Osteocyte (in vitro differentiated cells): ENCODE measurements around the gene GGPS1. TPM values are rescaled to one million over a fixed set of nuclear protein-coding genes. Genes with fewer than 3 reads are reported as not detected.
"Not testable (repeated sequence)": the region's sequence is repeated elsewhere in the genome, so short reads cannot be mapped to it uniquely, and the experiment has no call there.

Experiments
- DNase-seq: peaks from one replicate; pipeline ENCODE4 v3.0.0; 2021; ENCODE audit warnings: mixed read lengths; ENCODE audit not compliant: unreplicated experiment; ENCODE audit errors: extremely low spot score
- H3K27ac Mint-ChIP-seq: one replicate; pipeline ENCODE4 v1.8.0; 2021; ENCODE audit warnings: mild to moderate bottlenecking, mixed read lengths; ENCODE audit not compliant: unreplicated experiment
- H3K27me3 Mint-ChIP-seq: one replicate; pipeline ENCODE4 v1.8.0; 2021; ENCODE audit warnings: mixed read lengths; ENCODE audit not compliant: unreplicated experiment
- H3K36me3 Mint-ChIP-seq: one replicate; pipeline ENCODE4 v1.8.0; 2021; ENCODE audit warnings: mixed read lengths; ENCODE audit not compliant: unreplicated experiment
- H3K4me1 Mint-ChIP-seq: one replicate; pipeline ENCODE4 v1.8.0; 2021; ENCODE audit warnings: mixed read lengths; ENCODE audit not compliant: unreplicated experiment
- H3K4me3 Mint-ChIP-seq: one replicate; pipeline ENCODE4 v1.8.0; 2021; ENCODE audit warnings: mild to moderate bottlenecking, moderate library complexity, mixed read lengths; ENCODE audit not compliant: unreplicated experiment
- H3K9me3 Mint-ChIP-seq: one replicate; pipeline ENCODE4 v1.8.0; 2021; ENCODE audit warnings: mixed read lengths; ENCODE audit not compliant: unreplicated experiment
- long read RNA-seq: library from polyadenylated mRNA; unstranded; transcript quantifications from one replicate; pipeline ENCODE4 v2.0.0, GENCODE V29; 2021
- total RNA-seq: library from RNA; stranded (reverse); gene quantifications from 2 replicates; pipeline ENCODE4 v1.2.1, GENCODE V29; 2021
- TF ChIP-seq, protein P1 (sequence below): fragments of 200-600 bp; sonication (generic); IDR thresholded peaks from 2 replicates; pipeline ENCODE4 v1.5.0; 2021; ENCODE audit warnings: antibody characterized with exemption, mild to moderate bottlenecking, moderate library complexity

The GGPS1 gene
- 37.1 and 42.5 TPM in 2 replicates for total RNA-seq
- long read RNA-seq, transcript GGPS1-201 (4 exons, 2,895 nt) = major isoform, 288 of 313 reads
- long read RNA-seq, transcript GGPS1-203 (3 exons, 1,407 nt) = minor isoform, 18 of 313 reads
- long read RNA-seq, partial matches to known transcripts = 1 of 313 reads
- long read RNA-seq, other reads (novel, unspliced or antisense) = 3 of 313 reads

DNA sequence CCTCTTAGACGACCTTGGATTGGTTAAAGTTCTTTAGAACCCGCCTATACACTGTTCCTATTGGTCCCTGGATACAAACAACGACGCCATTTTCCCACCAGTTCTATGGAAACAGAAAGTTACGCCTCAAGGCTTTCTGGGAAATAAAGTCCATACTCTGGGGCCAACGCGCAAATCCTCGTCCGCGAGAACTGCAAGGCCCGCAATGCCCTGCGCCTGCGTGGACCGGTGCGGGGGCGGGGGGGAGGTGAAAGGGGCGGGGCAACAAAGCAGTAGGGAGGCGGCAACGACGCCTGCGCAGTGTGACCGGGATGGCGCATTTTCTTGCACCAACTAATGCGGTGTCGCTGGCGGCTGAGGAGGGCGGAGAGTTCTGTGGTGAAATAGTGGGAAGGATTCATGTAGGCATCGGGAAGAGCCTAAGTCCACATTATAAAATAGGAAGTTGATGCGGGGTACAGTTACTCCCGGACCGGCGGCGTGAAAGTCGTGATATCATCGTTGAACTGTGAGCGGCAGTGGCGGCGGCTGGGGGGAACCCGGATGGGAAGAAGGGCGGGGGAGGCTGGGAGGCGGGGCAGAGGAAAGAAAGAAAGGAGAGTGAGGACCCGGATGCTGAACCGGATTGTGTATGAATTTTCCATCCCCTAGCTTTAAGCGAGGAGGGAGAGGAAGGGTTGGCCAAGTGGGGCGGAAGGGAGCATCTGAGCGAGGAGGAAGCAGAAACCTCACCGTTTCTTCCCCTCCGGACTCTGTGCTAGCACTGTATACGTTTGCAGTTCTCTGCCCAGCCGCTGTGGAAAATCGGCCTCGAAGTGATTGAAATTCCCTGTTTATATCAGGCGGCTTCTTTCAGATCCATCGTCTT is at the start of gene GGPS1:
Gene GGPS1 (plus strand): TSS at position 300 of the 868 bp plus-strand sequence. CDS start 6,695 bp downstream, outside the sequence.
- Mint-ChIP-seq H3K9me3 (no peaks in the 10 kb centered on the region), H3K36me3 (no peaks in the 10 kb centered on the region), H3K4me3 (no peak within 1 kb of the TSS), H3K4me1 (peaks cover 29% of the 10 kb centered on the region), H3K27me3 (no peaks in the 10 kb centered on the region), H3K27ac (peak within 1 kb of the TSS; percentile 89)
- peak; percentile 99 for DNase-seq
- TF ChIP-seq, protein P1, sequence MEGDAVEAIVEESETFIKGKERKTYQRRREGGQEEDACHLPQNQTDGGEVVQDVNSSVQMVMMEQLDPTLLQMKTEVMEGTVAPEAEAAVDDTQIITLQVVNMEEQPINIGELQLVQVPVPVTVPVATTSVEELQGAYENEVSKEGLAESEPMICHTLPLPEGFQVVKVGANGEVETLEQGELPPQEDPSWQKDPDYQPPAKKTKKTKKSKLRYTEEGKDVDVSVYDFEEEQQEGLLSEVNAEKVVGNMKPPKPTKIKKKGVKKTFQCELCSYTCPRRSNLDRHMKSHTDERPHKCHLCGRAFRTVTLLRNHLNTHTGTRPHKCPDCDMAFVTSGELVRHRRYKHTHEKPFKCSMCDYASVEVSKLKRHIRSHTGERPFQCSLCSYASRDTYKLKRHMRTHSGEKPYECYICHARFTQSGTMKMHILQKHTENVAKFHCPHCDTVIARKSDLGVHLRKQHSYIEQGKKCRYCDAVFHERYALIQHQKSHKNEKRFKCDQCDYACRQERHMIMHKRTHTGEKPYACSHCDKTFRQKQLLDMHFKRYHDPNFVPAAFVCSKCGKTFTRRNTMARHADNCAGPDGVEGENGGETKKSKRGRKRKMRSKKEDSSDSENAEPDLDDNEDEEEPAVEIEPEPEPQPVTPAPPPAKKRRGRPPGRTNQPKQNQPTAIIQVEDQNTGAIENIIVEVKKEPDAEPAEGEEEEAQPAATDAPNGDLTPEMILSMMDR = no peak

DNA sequence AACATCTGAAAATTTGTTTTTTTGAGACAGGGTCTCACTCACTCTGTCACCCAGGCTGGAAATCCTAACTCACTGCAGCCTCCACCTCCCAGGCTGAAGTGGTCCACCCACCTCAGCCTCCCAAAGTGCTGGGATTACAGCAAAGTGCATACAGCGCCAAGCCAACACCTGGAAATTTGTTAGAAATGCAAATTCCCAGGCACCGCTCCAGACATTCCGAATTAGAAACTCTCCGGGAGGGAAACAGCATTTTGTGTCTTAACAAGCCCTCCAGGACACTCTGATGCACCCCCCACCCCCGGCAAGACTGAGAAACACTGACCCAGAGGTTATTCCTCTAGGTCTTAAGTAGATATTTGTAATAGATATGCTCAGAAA is 49.5 kb upstream of the GGPS1 start:
- Mint-ChIP-seq H3K27ac (no peak overlapping the region), H3K4me1 (peaks cover 12% of the 10 kb centered on the region), H3K9me3 (no peaks in the 10 kb centered on the region), H3K27me3 (no peaks in the 10 kb centered on the region), H3K4me3 (no peak overlapping the region), H3K36me3 (no peaks in the 10 kb centered on the region)
- DNase-seq = no peak
- TF ChIP-seq, protein P1 = no peak

DNA sequence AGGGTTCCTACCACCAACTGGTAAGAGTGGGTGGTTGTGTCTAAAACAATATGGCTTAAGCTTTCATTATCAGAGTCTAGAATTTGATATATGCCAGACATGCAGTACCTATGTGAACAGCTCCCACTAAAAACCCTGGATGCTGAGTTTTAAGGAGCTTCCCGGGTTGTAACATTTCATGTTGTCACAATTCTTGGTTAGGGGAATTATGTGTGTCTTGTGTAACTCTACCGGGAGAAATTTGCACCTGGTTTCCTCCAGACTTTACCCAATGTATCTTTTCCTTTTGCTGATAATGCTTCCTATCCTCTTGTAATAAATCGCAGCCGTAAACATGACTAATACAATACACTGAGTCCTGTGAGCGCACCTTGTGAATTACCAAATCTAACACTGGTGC is 48.7 kb upstream of the GGPS1 start:
- peaks cover 12% of the 10 kb centered on the region for H3K4me1 Mint-ChIP-seq
- no peak overlapping the region for H3K27ac Mint-ChIP-seq
- H3K36me3 Mint-ChIP-seq = no peaks in the 10 kb centered on the region
- TF ChIP-seq, protein P1 = no peak
- H3K9me3 Mint-ChIP-seq = no peaks in the 10 kb centered on the region
- H3K27me3 Mint-ChIP-seq = no peaks in the 10 kb centered on the region
- no peak overlapping the region for H3K4me3 Mint-ChIP-seq
- DNase-seq = no peak

DNA sequence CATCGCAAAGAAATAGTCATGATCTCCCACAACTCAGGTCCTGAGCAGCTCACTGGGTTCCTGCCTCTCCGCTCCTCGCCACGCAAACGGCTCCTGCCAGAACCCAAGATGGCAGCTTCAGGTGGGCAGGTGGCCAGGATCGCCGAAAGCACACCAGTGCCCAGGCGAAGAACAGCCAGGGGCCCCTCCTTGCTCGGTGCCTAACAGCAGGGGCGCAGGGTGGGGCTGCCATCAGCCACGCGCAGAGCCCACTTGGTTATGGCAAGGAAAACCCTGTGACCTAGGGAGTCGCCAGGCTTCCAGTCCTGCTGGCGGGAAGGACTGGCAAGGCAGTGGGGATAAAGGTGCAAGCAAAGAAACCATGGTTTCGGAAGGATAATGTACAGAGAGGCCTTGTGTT is 47.9 kb upstream of the GGPS1 start:
- Mint-ChIP-seq H3K27ac (no peak overlapping the region), H3K4me1 (peaks cover 12% of the 10 kb centered on the region)

DNA sequence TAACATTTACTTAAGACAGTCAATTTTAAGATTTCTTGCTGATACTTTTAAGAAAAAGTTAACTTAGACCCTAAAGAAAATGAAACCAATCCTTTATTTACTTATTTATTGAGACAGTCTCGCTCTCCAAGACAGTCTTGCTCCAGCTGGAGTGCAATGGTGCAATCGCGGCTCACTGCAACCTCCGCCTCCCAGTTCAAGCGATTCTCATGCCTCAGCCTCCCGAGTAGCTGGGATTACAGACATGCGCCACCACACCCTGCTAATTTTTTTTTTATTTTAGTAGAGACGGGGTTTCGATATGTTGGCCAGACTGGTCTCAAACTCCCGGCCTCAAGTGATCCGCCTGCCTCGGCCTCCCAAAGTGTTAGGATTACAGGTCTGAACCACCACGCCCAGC is 44.7 kb upstream of the GGPS1 start:
- not testable (repeated sequence) for DNase-seq, H3K27ac Mint-ChIP-seq, H3K27me3 Mint-ChIP-seq, H3K4me3 Mint-ChIP-seq, H3K36me3 Mint-ChIP-seq, H3K9me3 Mint-ChIP-seq
- peaks cover 12% of the 10 kb centered on the region for H3K4me1 Mint-ChIP-seq

More for the DNA sequence above, 47.9 kb upstream of the GGPS1 start:
- Mint-ChIP-seq H3K9me3 (no peaks in the 10 kb centered on the region), H3K27me3 (no peaks in the 10 kb centered on the region), H3K4me3 (no peak overlapping the region), H3K36me3 (no peaks in the 10 kb centered on the region)
- DNase-seq = no peak
- TF ChIP-seq, protein P1 = no peak
